Measurements from ENCODE around the gene SEC14L1.

DNA sequence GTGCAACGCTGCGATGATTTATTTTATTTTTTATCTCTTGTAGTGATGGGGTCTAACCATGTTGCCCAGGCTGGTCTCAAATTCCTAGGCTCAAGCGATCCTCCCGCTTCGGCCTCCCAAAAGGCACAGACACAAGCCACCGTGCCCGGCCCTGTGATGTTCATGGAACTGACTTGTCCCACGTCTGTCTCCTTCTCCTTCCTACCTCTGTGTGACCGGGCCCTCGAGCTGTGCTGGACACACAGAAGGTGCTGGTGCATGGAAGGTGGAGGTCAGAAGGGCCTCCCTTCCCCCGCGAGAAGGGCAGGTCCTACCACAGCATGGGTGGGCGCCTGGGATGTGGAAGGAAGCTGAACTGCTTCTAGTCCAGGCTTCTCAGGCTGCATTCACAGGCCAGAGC lies 88.0 kb downstream of the SEC14L1 start:
- TF ChIP-seq FOXM1 (IDR thresholded peaks at IDR 0.05; ENCODE audit: borderline replicate concordance, low read depth) (no peak), CREB1 (IDR thresholded peaks at IDR 0.05; ENCODE audit: low read depth) (no peak), EGR1 (IDR thresholded peaks at IDR 0.05) (no peak), EP300 (IDR thresholded peaks at IDR 0.05; ENCODE audit: borderline replicate concordance) (no peak), YY1 (IDR thresholded peaks at IDR 0.05; ENCODE audit: low read depth) (no peak), RAD21 (IDR thresholded peaks at IDR 0.05; ENCODE audit: low read depth) (no peak), TAF1 (IDR thresholded peaks at IDR 0.05; ENCODE audit: low read depth) (no peak)
- TF ChIP-seq, protein P1, sequence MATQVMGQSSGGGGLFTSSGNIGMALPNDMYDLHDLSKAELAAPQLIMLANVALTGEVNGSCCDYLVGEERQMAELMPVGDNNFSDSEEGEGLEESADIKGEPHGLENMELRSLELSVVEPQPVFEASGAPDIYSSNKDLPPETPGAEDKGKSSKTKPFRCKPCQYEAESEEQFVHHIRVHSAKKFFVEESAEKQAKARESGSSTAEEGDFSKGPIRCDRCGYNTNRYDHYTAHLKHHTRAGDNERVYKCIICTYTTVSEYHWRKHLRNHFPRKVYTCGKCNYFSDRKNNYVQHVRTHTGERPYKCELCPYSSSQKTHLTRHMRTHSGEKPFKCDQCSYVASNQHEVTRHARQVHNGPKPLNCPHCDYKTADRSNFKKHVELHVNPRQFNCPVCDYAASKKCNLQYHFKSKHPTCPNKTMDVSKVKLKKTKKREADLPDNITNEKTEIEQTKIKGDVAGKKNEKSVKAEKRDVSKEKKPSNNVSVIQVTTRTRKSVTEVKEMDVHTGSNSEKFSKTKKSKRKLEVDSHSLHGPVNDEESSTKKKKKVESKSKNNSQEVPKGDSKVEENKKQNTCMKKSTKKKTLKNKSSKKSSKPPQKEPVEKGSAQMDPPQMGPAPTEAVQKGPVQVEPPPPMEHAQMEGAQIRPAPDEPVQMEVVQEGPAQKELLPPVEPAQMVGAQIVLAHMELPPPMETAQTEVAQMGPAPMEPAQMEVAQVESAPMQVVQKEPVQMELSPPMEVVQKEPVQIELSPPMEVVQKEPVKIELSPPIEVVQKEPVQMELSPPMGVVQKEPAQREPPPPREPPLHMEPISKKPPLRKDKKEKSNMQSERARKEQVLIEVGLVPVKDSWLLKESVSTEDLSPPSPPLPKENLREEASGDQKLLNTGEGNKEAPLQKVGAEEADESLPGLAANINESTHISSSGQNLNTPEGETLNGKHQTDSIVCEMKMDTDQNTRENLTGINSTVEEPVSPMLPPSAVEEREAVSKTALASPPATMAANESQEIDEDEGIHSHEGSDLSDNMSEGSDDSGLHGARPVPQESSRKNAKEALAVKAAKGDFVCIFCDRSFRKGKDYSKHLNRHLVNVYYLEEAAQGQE (IDR thresholded peaks at IDR 0.05; ENCODE audit: low read depth), result no peak

All from Ishikawa (cell line).